HepG2 (cell line): ENCODE data around the gene CNPPD1. TPM values are rescaled to one million over a fixed set of nuclear protein-coding genes. Genes with fewer than 3 reads are reported as not detected.
A peak's percentile ranks its signal among the peaks of the same experiment; 100 is the strongest.

Source experiments
- AGO2 ChIP-seq: fragments of 200-400 bp; formaldehyde crosslinking; optimal IDR thresholded peaks from 2 replicates; pipeline ENCODE3; 2017; ENCODE audit warnings: mild to moderate bottlenecking, low read depth, low read length, moderate library complexity
- FLYWCH1 ChIP-seq: sonication (generic); formaldehyde crosslinking; IDR thresholded peaks from 2 replicates; pipeline ENCODE4 v1.8.1; 2023; ENCODE audit warnings: mild to moderate bottlenecking, missing genetic modification reagents
- GZF1 ChIP-seq: sonication (generic); formaldehyde crosslinking; IDR thresholded peaks from 2 replicates; pipeline ENCODE4 v1.5.1; 2020; ENCODE audit warnings: mild to moderate bottlenecking, missing genetic modification reagents
- LCORL ChIP-seq, 2 experiments: fragments of 450-650 bp in 1 of 2; sonication (generic) in 1 of 2; formaldehyde crosslinking in 1 of 2; IDR thresholded peaks; 2 replicates each; pipeline versions ENCODE4 v1.5.0 to v1.6.1; 2017 to 2020; ENCODE audit warnings: antibody characterized with exemption in 1 of 2, missing genetic modification reagents in 1 of 2
- MLLT10 ChIP-seq: sonication (generic); formaldehyde crosslinking; IDR thresholded peaks from 2 replicates; pipeline ENCODE4 v1.4.0; 2020; ENCODE audit warnings: missing genetic modification reagents
- RFX1 ChIP-seq: fragments of 450-650 bp; IDR thresholded peaks from 2 replicates; pipeline ENCODE4 v1.6.1; 2017
- SATB2 ChIP-seq: sonication (generic); formaldehyde crosslinking; IDR thresholded peaks from 2 replicates; pipeline ENCODE4 v1.5.0; 2020; ENCODE audit warnings: missing genetic modification reagents
- ZNF12 ChIP-seq: sonication (generic); formaldehyde crosslinking; IDR thresholded peaks from 2 replicates; pipeline ENCODE4 v1.5.0; 2020; ENCODE audit warnings: missing genetic modification reagents
- ZNF160 ChIP-seq: sonication (generic); formaldehyde crosslinking; IDR thresholded peaks from 2 replicates; pipeline ENCODE4 v1.8.0; 2022; ENCODE audit warnings: mild to moderate bottlenecking, inconsistent platforms, missing genetic modification reagents
- ZNF343 ChIP-seq: sonication (generic); formaldehyde crosslinking; IDR thresholded peaks from 2 replicates; pipeline ENCODE4 v1.4.0; 2020; ENCODE audit warnings: mild to moderate bottlenecking, missing genetic modification reagents
- ZNF607 ChIP-seq: sonication (generic); formaldehyde crosslinking; IDR thresholded peaks from 2 replicates; pipeline ENCODE4 v1.5.1; 2020; ENCODE audit warnings: missing genetic modification reagents, mild to moderate bottlenecking, borderline replicate concordance
- ZNF709 ChIP-seq: sonication (generic); formaldehyde crosslinking; IDR thresholded peaks from 2 replicates; pipeline ENCODE4 v1.5.0; 2020; ENCODE audit warnings: mild to moderate bottlenecking, missing genetic modification reagents
- polyA plus RNA-seq, 8 experiments: library from polyadenylated mRNA; depleted of rRNA in 3 of 8; stranded (reverse) in 7 of 8; unstranded in 1 of 8; fragments of >200 nt; fragmentation: Illumina TruSeq in 4 of 8; extraction: Trizol in 4 of 8; gene quantifications; 2 replicates each; pipeline versions ENCODE4 v1.2.1 to v1.2.3, GENCODE V29; 2011 to 2016; ENCODE audit warnings: low read depth in 4 of 8, missing spikeins in 1 of 8, mixed read lengths in 1 of 8; ENCODE audit not compliant: insufficient read depth in 1 of 8
- total RNA-seq, 5 experiments: library from RNA; depleted of rRNA; stranded (reverse); fragments of >200 nt; fragmentation: Illumina TruSeq; extraction: Trizol; gene quantifications; 2 replicates each; pipeline ENCODE4 v1.2.3, GENCODE V29; 2016; ENCODE audit warnings: low read depth in 1 of 5
- TF ChIP-seq, protein P1 (sequence below): sonication (generic); formaldehyde crosslinking; IDR thresholded peaks from 2 replicates; pipeline ENCODE4 v1.4.0; 2020; ENCODE audit warnings: missing genetic modification reagents, borderline replicate concordance
- TF ChIP-seq, protein P2 (sequence below), 2 experiments: sonication (generic) in 1 of 2; formaldehyde crosslinking in 1 of 2; IDR thresholded peaks; 2 replicates each; pipeline versions ENCODE4 v1.6.1 to v1.9.0; 2014 to 2022; ENCODE audit warnings: antibody characterized with exemption in 1 of 2, borderline replicate concordance in 1 of 2, inconsistent platforms in 1 of 2, low read depth in 1 of 2, missing genetic modification reagents in 1 of 2
- TF ChIP-seq, protein P3 (sequence below): sonication (generic); formaldehyde crosslinking; IDR thresholded peaks from 2 replicates; pipeline ENCODE4 v1.8.0; 2022; ENCODE audit warnings: missing genetic modification reagents, mild to moderate bottlenecking, inconsistent platforms, borderline replicate concordance

The CNPPD1 gene
- total and polyA plus RNA-seq, 2 of the 13 experiments (the other 11 are each of a cell fraction or from before 2014, with no cell fraction given): 35.5 to 49.4 TPM

DNA sequence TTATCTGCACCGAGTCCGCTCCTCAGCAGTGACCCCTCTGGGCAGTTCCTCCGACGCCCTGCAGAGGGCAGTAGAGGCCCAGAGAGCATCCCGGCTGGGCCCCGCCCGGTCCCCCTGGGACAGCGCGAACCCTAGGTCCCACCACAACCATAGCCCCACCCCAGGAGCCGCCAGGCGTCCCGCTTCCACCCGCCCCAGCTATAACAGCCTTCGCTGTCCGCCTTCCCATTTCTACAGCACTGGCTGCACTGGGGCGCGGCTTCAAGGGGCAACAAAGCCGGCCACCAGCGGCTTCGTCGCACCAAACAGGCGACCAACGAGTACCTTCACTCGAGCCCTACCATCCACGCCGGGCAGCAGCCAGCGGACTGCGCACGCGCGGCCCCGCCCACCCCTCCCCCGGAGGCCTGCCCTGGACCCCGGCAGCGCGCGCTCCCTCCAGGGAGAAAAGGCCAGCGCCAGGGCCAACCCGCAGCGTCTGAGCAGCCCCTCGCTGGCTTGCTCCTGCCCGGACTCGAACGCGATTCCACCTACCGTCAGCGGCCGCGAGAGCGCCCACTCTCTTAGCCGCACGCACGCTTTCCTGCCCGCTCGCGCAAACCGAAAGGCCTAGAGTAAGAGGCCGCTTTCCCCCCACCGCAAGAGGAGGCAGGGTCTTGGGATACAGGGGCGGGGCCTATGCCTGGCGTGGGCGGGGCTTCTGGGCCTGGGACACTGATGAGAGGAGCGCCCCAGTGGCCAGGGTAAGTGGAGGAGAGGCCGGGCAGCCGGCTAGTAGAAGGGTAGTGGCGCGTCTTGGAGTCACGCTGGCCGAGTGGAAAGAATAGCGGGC, 16.3 kb downstream of the CNPPD1 start, which contains the start of gene NHEJ1 (continued):
- TF ChIP-seq LCORL (IDR thresholded peaks at IDR 0.05) (peak; percentile 54; the same call in 1 of the 2 replicates), LCORL (CRISPR knock-in tag; IDR thresholded peaks at IDR 0.05) (peak; percentile 93), MLLT10 (CRISPR knock-in tag) (no peak), ZNF607 (peak; percentile 95), ZNF12 (no peak; the same call in 1 of the 2 replicates), RFX1 (no peak), AGO2 (peak; percentile 96), GZF1 (CRISPR knock-in tag) (no peak; the same call in 1 of the 2 replicates), ZNF709 (CRISPR knock-in tag) (peak; percentile 94; the same call in 1 of the 2 replicates), ZNF160 (CRISPR knock-in tag) (peak; percentile 97), ZNF343 (CRISPR knock-in tag) (no peak), FLYWCH1 (CRISPR knock-in tag) (no peak), SATB2 (CRISPR knock-in tag) (0 out of 2 replicates have a peak, but pooled peaks have one; percentile 19)
- TF ChIP-seq, protein P1, sequence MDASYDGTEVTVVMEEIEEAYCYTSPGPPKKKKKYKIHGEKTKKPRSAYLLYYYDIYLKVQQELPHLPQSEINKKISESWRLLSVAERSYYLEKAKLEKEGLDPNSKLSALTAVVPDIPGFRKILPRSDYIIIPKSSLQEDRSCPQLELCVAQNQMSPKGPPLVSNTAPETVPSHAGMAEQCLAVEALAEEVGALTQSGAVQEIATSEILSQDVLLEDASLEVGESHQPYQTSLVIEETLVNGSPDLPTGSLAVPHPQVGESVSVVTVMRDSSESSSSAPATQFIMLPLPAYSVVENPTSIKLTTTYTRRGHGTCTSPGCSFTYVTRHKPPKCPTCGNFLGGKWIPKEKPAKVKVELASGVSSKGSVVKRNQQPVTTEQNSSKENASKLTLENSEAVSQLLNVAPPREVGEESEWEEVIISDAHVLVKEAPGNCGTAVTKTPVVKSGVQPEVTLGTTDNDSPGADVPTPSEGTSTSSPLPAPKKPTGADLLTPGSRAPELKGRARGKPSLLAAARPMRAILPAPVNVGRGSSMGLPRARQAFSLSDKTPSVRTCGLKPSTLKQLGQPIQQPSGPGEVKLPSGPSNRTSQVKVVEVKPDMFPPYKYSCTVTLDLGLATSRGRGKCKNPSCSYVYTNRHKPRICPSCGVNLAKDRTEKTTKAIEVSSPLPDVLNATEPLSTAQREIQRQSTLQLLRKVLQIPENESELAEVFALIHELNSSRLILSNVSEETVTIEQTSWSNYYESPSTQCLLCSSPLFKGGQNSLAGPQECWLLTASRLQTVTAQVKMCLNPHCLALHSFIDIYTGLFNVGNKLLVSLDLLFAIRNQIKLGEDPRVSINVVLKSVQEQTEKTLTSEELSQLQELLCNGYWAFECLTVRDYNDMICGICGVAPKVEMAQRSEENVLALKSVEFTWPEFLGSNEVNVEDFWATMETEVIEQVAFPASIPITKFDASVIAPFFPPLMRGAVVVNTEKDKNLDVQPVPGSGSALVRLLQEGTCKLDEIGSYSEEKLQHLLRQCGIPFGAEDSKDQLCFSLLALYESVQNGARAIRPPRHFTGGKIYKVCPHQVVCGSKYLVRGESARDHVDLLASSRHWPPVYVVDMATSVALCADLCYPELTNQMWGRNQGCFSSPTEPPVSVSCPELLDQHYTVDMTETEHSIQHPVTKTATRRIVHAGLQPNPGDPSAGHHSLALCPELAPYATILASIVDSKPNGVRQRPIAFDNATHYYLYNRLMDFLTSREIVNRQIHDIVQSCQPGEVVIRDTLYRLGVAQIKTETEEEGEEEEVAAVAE (CRISPR knock-in tag): peak; percentile 86
- TF ChIP-seq, protein P2, sequence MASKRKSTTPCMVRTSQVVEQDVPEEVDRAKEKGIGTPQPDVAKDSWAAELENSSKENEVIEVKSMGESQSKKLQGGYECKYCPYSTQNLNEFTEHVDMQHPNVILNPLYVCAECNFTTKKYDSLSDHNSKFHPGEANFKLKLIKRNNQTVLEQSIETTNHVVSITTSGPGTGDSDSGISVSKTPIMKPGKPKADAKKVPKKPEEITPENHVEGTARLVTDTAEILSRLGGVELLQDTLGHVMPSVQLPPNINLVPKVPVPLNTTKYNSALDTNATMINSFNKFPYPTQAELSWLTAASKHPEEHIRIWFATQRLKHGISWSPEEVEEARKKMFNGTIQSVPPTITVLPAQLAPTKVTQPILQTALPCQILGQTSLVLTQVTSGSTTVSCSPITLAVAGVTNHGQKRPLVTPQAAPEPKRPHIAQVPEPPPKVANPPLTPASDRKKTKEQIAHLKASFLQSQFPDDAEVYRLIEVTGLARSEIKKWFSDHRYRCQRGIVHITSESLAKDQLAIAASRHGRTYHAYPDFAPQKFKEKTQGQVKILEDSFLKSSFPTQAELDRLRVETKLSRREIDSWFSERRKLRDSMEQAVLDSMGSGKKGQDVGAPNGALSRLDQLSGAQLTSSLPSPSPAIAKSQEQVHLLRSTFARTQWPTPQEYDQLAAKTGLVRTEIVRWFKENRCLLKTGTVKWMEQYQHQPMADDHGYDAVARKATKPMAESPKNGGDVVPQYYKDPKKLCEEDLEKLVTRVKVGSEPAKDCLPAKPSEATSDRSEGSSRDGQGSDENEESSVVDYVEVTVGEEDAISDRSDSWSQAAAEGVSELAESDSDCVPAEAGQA (IDR thresholded peaks at IDR 0.05; ENCODE audit: low read depth): no peak
- TF ChIP-seq, protein P2 (CRISPR knock-in tag; IDR thresholded peaks at IDR 0.05; ENCODE audit: borderline replicate concordance): peak; percentile 19; the same call in 1 of the 2 replicates
- TF ChIP-seq, protein P3, sequence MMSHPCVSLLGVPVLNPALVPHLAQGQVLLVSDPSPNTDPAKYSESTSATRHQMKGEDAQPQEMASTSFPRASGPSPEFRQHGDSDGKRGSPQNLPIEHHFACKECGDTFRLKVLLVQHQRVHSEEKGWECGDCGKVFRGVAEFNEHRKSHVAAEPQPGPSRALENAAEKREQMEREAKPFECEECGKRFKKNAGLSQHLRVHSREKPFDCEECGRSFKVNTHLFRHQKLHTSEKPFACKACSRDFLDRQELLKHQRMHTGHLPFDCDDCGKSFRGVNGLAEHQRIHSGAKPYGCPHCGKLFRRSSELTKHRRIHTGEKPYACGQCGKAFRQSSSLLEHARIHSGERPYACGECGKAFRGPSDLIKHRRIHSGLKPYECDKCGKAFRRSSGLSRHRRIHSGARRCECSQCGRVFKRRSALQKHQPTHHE: peak; percentile 69
